Activated CD4-positive, alpha-beta T cell treated with anti-CD3 and anti-CD28 coated beads, Interleukin-2, Interleukin-4, amounts not matched to agents 100 ng/mL and 50 ng/mL, durations not matched to agents 16 hours and 8 hours (primary cell): ENCODE data around the gene BTAF1.

ENCODE experiments used
- DNase-seq: peaks from one replicate; pipeline ENCODE4 v3.0.0-alpha.2; 2020; ENCODE audit warnings: low spot score

The BTAF1 gene

DNA sequence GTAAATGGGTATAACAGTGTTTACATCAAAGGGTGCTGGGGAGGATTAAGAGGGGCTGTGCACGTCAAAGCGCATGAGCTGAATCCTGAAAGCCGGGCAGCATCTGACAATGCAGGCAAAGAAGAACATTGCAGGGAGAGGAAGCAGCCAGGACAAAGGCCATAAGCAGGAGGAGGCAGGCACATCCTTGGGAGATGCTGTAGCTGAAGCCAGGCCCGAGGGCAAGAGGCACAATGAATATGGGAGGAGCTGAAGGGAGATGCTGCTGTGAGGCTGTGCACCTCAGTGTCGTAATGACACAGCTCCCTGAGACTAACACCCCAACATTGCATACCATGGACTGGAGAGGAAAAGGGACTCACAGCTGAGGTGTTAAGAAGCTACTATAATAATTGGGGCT, 129.2 kb downstream of the BTAF1 start:
- no peak for DNase-seq

GRCh38 chr10:92054807-92055206, 131.2 kb downstream of the BTAF1 start:
- no peak for DNase-seq

- DNase-seq = no peak
Measured at GRCh38 chr10:92062273-92062672, 138.7 kb downstream of the BTAF1 start.

DNA sequence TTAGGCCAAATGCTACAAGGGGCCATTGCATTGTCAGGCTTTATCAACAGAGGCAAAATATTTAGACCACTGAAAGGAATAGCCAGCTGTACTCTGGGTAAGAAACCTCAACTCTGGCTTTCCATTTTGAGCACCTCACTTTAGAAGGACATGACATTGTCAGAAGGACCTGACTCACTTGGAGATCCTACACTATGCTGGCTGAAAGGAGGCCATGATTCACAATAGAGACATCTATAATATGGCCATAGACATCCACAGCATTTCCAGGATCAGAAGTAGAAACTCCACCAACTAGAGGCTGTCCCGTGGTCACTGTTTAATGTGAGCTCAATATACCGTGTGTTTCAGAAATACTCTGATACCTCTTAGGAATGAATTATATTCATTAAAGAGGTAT, 140.9 kb downstream of the BTAF1 start:
- no peak for DNase-seq

DNA sequence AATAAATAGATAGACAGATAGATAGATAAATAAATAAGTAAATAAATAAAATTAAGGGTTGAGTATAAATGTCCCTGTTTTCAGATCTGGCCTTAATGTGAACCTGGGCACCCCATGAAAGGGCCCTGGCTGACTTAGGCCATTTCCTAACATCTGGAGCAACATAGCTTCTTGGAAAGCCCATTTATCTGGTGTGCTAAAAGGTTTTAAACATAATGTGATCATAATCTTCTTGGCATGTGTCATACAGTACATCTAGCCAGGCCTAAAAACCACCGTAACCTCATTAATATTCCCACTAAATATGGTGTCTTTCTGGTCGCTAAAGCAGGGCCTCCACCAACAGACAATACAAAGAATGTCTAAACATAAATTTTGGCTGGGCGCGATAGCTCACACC, 142.8 kb downstream of the BTAF1 start:
- no peak for DNase-seq

- no peak for DNase-seq
Measured at GRCh38 chr10:92068900-92069299, 145.3 kb downstream of the BTAF1 start.

GRCh38 chr10:92074126-92074887, 150.7 kb downstream of the BTAF1 start:
- no peak for DNase-seq

- no peak for DNase-seq
Measured at GRCh38 chr10:92075829-92076228, 152.3 kb downstream of the BTAF1 start.

- DNase-seq = no peak
Measured at GRCh38 chr10:92076722-92077121, 153.2 kb downstream of the BTAF1 start.

- no peak for DNase-seq
Measured at GRCh38 chr10:92079003-92079402, 155.4 kb downstream of the BTAF1 start.
